ENCODE measurements around the gene ARHGEF12. TPM values are rescaled to one million over a fixed set of nuclear protein-coding genes. Genes with fewer than 3 reads are reported as not detected.
A peak's percentile ranks its signal among the peaks of the same experiment; 100 is the strongest.

ARHGEF12 gene
- total RNA-seq, 1 donor from 2014 or later = 71.9 TPM

DNA sequence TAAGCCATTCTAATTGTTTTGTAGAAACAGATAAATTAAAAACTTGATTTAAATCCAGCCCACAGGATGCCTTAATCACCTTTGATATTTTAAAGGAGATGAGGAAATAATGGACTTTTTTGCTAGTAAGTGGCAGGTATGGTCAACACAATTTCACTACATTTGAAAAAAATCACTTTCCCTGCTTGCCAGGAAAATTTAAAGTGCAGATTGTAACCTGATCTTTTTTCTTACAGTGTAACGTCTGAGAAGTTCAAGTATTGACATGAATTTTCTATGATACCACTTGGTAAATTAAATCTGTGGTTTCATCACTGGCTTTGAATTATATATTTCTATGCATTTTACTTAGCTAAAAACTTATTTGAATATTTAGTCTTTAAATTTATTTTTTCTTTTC, 65.3 kb downstream of the ARHGEF12 start:
- peak overlapping the region; percentile 95 for H3K27ac Mint-ChIP-seq (ENCODE audit: unreplicated experiment)
- H3K36me3 Mint-ChIP-seq (ENCODE audit: low read depth) = no peaks in the 10 kb centered on the region
- TF ChIP-seq, protein P1, sequence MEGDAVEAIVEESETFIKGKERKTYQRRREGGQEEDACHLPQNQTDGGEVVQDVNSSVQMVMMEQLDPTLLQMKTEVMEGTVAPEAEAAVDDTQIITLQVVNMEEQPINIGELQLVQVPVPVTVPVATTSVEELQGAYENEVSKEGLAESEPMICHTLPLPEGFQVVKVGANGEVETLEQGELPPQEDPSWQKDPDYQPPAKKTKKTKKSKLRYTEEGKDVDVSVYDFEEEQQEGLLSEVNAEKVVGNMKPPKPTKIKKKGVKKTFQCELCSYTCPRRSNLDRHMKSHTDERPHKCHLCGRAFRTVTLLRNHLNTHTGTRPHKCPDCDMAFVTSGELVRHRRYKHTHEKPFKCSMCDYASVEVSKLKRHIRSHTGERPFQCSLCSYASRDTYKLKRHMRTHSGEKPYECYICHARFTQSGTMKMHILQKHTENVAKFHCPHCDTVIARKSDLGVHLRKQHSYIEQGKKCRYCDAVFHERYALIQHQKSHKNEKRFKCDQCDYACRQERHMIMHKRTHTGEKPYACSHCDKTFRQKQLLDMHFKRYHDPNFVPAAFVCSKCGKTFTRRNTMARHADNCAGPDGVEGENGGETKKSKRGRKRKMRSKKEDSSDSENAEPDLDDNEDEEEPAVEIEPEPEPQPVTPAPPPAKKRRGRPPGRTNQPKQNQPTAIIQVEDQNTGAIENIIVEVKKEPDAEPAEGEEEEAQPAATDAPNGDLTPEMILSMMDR (IDR thresholded peaks at IDR 0.05) = no peak
- peaks cover 57% of the 10 kb centered on the region for H3K4me1 Mint-ChIP-seq (ENCODE audit: low read depth)
- no peaks in the 10 kb centered on the region for H3K27me3 Mint-ChIP-seq (ENCODE audit: low read depth)
- H3K9me3 Mint-ChIP-seq (ENCODE audit: low read depth) = no peaks in the 10 kb centered on the region
- H3K4me3 Mint-ChIP-seq (ENCODE audit: unreplicated experiment) = peak overlapping the region; percentile 68
- no peak for DNase-seq (ENCODE audit: low spot score)

DNA sequence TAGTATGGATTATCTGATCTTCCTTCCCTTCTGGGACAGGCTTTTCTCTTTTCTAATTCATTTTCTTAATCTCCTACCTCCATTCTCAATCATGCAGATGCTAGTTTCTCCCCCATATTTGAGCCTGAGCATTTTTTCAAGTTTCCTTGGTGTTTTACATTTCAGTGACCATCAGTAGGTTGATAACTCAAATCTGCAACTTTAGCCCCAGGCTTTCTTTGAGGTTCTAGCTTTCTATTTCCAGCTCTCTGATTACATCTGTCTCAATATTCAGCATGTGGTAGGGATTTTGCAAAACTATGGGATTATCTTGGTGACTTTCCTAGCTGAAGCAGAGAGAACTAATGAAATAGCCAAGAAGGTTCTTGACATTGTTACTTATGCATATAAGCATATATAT, 67.8 kb downstream of the ARHGEF12 start:
- no peak for DNase-seq (ENCODE audit: low spot score)
- no peak overlapping the region for H3K27ac Mint-ChIP-seq (ENCODE audit: unreplicated experiment)
- H3K36me3 Mint-ChIP-seq (ENCODE audit: low read depth) = no peaks in the 10 kb centered on the region
- TF ChIP-seq, protein P1 (IDR thresholded peaks at IDR 0.05) = no peak
- no peaks in the 10 kb centered on the region for H3K9me3 Mint-ChIP-seq (ENCODE audit: low read depth)
- no peak overlapping the region for H3K4me3 Mint-ChIP-seq (ENCODE audit: unreplicated experiment)
- no peaks in the 10 kb centered on the region for H3K27me3 Mint-ChIP-seq (ENCODE audit: low read depth)
- peaks cover 45% of the 10 kb centered on the region for H3K4me1 Mint-ChIP-seq (ENCODE audit: low read depth)

DNA sequence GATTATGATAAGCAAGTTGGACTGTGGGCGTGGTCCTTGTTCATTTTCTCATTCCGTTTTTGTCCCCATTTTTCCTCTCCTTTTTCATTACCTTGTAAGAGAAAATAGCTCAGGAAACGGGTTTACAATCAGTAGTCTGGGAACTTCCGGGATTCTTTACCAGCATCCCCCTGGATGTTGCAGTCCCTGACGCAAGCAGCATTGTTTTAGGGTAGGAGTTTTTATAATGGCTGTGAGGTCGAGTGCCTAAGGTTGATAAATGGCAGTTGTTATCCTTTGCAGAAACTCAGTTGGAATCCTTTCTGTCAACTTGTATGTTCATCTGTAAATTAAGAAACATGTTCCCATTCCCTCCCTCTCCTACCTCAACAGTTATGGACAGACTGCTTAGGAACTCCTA, 68.3 kb downstream of the ARHGEF12 start:
- Mint-ChIP-seq H3K4me3 (ENCODE audit: unreplicated experiment) (no peak overlapping the region), H3K4me1 (ENCODE audit: low read depth) (peaks cover 42% of the 10 kb centered on the region), H3K27ac (ENCODE audit: unreplicated experiment) (no peak overlapping the region), H3K9me3 (ENCODE audit: low read depth) (no peaks in the 10 kb centered on the region), H3K27me3 (ENCODE audit: low read depth) (no peaks in the 10 kb centered on the region), H3K36me3 (ENCODE audit: low read depth) (peaks cover 4% of the 10 kb centered on the region)
- TF ChIP-seq, protein P1 (IDR thresholded peaks at IDR 0.05) = no peak
- no peak for DNase-seq (ENCODE audit: low spot score)

DNA sequence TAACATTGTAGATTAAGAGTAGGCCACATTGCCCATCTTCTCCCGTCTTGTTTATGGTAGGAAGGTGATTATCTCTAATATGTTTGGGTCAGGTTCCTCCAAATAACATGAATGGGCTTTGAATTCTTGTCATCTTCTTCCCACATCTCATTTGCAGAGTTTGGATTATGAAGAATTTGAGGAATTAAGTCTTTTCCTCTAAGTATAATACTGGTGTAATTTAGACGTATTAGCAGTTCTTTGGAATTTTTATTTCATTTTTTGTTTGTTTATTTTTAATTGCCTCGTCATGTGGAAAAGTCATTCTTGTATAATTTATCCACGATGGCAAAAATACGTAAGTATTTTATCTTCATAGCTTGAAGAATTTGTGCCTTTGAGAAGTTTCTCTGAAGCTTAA, 73.4 kb downstream of the ARHGEF12 start:
- no peak overlapping the region for H3K4me3 Mint-ChIP-seq (ENCODE audit: unreplicated experiment)
- DNase-seq (ENCODE audit: low spot score) = no peak
- TF ChIP-seq, protein P1 (IDR thresholded peaks at IDR 0.05) = no peak
- peaks cover 30% of the 10 kb centered on the region for H3K4me1 Mint-ChIP-seq (ENCODE audit: low read depth)
- no peaks in the 10 kb centered on the region for H3K27me3 Mint-ChIP-seq (ENCODE audit: low read depth)
- H3K9me3 Mint-ChIP-seq (ENCODE audit: low read depth) = no peaks in the 10 kb centered on the region
- no peak overlapping the region for H3K27ac Mint-ChIP-seq (ENCODE audit: unreplicated experiment)
- H3K36me3 Mint-ChIP-seq (ENCODE audit: low read depth) = peaks cover 7% of the 10 kb centered on the region

DNA sequence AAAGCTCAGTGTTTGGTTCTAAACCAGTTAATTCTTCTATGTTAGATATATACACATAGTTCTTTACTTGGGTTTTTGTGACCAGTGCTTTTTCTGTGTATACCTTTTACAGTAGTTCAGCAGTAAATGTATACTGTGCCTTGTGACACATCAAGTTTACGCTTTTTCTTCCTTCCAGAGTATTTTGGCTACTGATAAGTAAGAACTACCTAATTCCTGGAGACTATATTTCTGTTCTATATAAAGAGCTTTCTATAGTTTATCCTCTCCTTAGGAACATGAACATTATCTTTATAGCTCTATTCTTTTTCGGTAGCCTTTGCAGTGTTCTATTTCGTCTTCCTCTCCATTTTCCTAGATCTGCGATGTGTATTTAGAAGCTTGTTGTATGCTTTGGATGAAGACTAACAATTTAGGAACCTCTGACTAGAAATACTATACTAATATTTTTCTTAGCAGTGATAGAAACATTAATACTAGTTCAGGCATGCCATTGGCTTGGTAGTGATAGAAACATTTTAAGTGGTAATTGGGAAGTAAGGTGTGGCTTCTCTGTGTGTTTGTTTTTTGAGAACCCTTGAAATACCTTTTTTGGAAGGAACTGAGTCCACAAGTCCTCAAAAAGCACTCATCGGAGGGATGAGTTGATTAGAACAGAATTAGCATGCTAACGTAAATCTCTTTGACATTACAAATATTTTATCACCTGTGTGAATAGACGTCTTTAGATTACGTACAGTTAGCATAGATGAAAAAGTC, 74.6 kb downstream of the ARHGEF12 start:
- no peak for DNase-seq (ENCODE audit: low spot score)
- peaks cover 7% of the 10 kb centered on the region for H3K36me3 Mint-ChIP-seq (ENCODE audit: low read depth)
- no peaks in the 10 kb centered on the region for H3K27me3 Mint-ChIP-seq (ENCODE audit: low read depth)
- H3K4me3 Mint-ChIP-seq (ENCODE audit: unreplicated experiment) = no peak overlapping the region
- H3K4me1 Mint-ChIP-seq (ENCODE audit: low read depth) = peaks cover 28% of the 10 kb centered on the region
- H3K9me3 Mint-ChIP-seq (ENCODE audit: low read depth) = no peaks in the 10 kb centered on the region
- H3K27ac Mint-ChIP-seq (ENCODE audit: unreplicated experiment) = no peak overlapping the region
- TF ChIP-seq, protein P1 (IDR thresholded peaks at IDR 0.05) = no peak

Measured in chondrocyte (in vitro differentiated cells).